ENCODE data around the gene PGS1. TPM values are rescaled to one million over a fixed set of nuclear protein-coding genes. Genes with fewer than 3 reads are reported as not detected.

The PGS1 gene
- total RNA-seq, 2 donors from 2014 or later = 81.6 to 101 TPM

GRCh38 chr17:78374189-78374588 lies 4.3 kb upstream of the PGS1 start:
- Mint-ChIP-seq H3K27me3 (ENCODE audit: low read depth) (no peaks in the 10 kb centered on the region), H3K36me3 (ENCODE audit: insufficient read depth in 2 of 2) (peaks cover 0 to 3% of the 10 kb centered on the region in 2 donors), H3K4me3 (no peak overlapping the region), H3K9me3 (no peaks in the 10 kb centered on the region), H3K4me1 (ENCODE audit: low read depth) (peaks cover 26% of the 10 kb centered on the region), H3K27ac (no peak overlapping the region)
- ATAC-seq (replicated peaks in 1 of 2) = no peak
- DNase-seq = no peak

- H3K4me3 Mint-ChIP-seq = no peak overlapping the region
- DNase-seq (no peak), ATAC-seq (replicated peaks in 1 of 2) (no peak)
- H3K27ac Mint-ChIP-seq = no peak overlapping the region
- H3K36me3 Mint-ChIP-seq (ENCODE audit: insufficient read depth in 2 of 2) = peaks cover 0 to 4% of the 10 kb centered on the region in 2 donors
- H3K27me3 Mint-ChIP-seq (ENCODE audit: low read depth) = no peaks in the 10 kb centered on the region
- H3K9me3 Mint-ChIP-seq = no peaks in the 10 kb centered on the region
- peaks cover 31% of the 10 kb centered on the region for H3K4me1 Mint-ChIP-seq (ENCODE audit: low read depth)
Measured at GRCh38 chr17:78374631-78375274, 3.7 kb upstream of the PGS1 start.

- no peak overlapping the region for H3K27ac Mint-ChIP-seq
- no peak overlapping the region for H3K4me3 Mint-ChIP-seq
- ATAC-seq (replicated peaks in 1 of 2) (no peak), DNase-seq (no peak)
- peaks cover 39% of the 10 kb centered on the region for H3K4me1 Mint-ChIP-seq (ENCODE audit: low read depth)
- no peaks in the 10 kb centered on the region for H3K27me3 Mint-ChIP-seq (ENCODE audit: low read depth)
- peaks cover 0 to 7% of the 10 kb centered on the region in 2 donors for H3K36me3 Mint-ChIP-seq (ENCODE audit: insufficient read depth in 2 of 2)
- no peaks in the 10 kb centered on the region for H3K9me3 Mint-ChIP-seq
Measured at GRCh38 chr17:78375401-78376151, 2.9 kb upstream of the PGS1 start.

GRCh38 chr17:78376161-78376560 lies 2.3 kb upstream of the PGS1 start:
- H3K4me1 Mint-ChIP-seq (ENCODE audit: low read depth) = peaks cover 45% of the 10 kb centered on the region
- peak overlapping the region; percentile 55 for H3K27ac Mint-ChIP-seq
- H3K27me3 Mint-ChIP-seq (ENCODE audit: low read depth) = no peaks in the 10 kb centered on the region
- peaks cover 0 to 7% of the 10 kb centered on the region in 2 donors for H3K36me3 Mint-ChIP-seq (ENCODE audit: insufficient read depth in 2 of 2)
- no peak for ATAC-seq (replicated peaks in 1 of 2)
- no peak for DNase-seq
- no peaks in the 10 kb centered on the region for H3K9me3 Mint-ChIP-seq
- no peak overlapping the region for H3K4me3 Mint-ChIP-seq

- no peak for ATAC-seq (replicated peaks in 1 of 2)
- no peak for DNase-seq
- H3K4me1 Mint-ChIP-seq (ENCODE audit: low read depth) = peaks cover 62% of the 10 kb centered on the region
Measured at GRCh38 chr17:78377858-78378224, 608 bp upstream of the PGS1 start.

GRCh38 chr17:78379131-78379491 lies 662 bp downstream of the PGS1 start:
- ATAC-seq (replicated peaks in 1 of 2) = no peak
- peak overlapping the region; percentile 97 for H3K27ac Mint-ChIP-seq
- DNase-seq = peak in 1 of 2 donors; percentile 28
- no peaks in the 10 kb centered on the region for H3K9me3 Mint-ChIP-seq
- no peaks in the 10 kb centered on the region for H3K27me3 Mint-ChIP-seq (ENCODE audit: low read depth)
- H3K36me3 Mint-ChIP-seq (ENCODE audit: insufficient read depth in 2 of 2) = peaks cover 0 to 12% of the 10 kb centered on the region in 2 donors
- peak overlapping the region; percentile 79 to 90 for H3K4me3 Mint-ChIP-seq
- peaks cover 75% of the 10 kb centered on the region for H3K4me1 Mint-ChIP-seq (ENCODE audit: low read depth)

More at GRCh38 chr17:78377858-78378224, 608 bp upstream of the PGS1 start:
- H3K27me3 Mint-ChIP-seq (ENCODE audit: low read depth) = no peaks in the 10 kb centered on the region
- peaks cover 0 to 12% of the 10 kb centered on the region in 2 donors for H3K36me3 Mint-ChIP-seq (ENCODE audit: insufficient read depth in 2 of 2)
- H3K27ac Mint-ChIP-seq = no peak overlapping the region
- no peaks in the 10 kb centered on the region for H3K9me3 Mint-ChIP-seq
- H3K4me3 Mint-ChIP-seq = peak overlapping the region; percentile 79 to 90

GRCh38 chr17:78380370-78380769 lies 1.9 kb downstream of the PGS1 start:
- DNase-seq (no peak), ATAC-seq (replicated peaks in 1 of 2) (no peak)
- Mint-ChIP-seq H3K27me3 (ENCODE audit: low read depth) (no peaks in the 10 kb centered on the region), H3K36me3 (ENCODE audit: insufficient read depth in 2 of 2) (peaks cover 7 to 15% of the 10 kb centered on the region in 2 donors), H3K4me1 (ENCODE audit: low read depth) (peaks cover 81% of the 10 kb centered on the region), H3K4me3 (peak overlapping the region; percentile 79 to 90), H3K9me3 (no peaks in the 10 kb centered on the region), H3K27ac (peak overlapping the region; percentile 97)

- peak; percentile 56 to 58 for DNase-seq
- Mint-ChIP-seq H3K4me1 (ENCODE audit: low read depth) (peaks cover 83% of the 10 kb centered on the region), H3K27ac (peak overlapping the region; percentile 97), H3K36me3 (ENCODE audit: insufficient read depth in 2 of 2) (peaks cover 13 to 17% of the 10 kb centered on the region in 2 donors), H3K4me3 (peak overlapping the region; percentile 79 to 90), H3K9me3 (peaks cover 0 to under 1% of the 10 kb centered on the region in 2 donors), H3K27me3 (ENCODE audit: low read depth) (no peaks in the 10 kb centered on the region)
- ATAC-seq (replicated peaks in 1 of 2) = peak; percentile 12 to 15
Measured at GRCh38 chr17:78381601-78382232, 3.3 kb downstream of the PGS1 start.

GRCh38 chr17:78383725-78384471 lies 5.4 kb downstream of the PGS1 start:
- Mint-ChIP-seq H3K27ac (peak overlapping the region; percentile 97), H3K4me3 (peak overlapping the region; percentile 79 to 90), H3K27me3 (ENCODE audit: low read depth) (no peaks in the 10 kb centered on the region), H3K36me3 (ENCODE audit: insufficient read depth in 2 of 2) (peaks cover 17 to 23% of the 10 kb centered on the region in 2 donors), H3K4me1 (ENCODE audit: low read depth) (peaks cover 98% of the 10 kb centered on the region), H3K9me3 (peaks cover 0 to 2% of the 10 kb centered on the region in 2 donors)
- DNase-seq (peak; percentile 80 to 86), ATAC-seq (replicated peaks in 1 of 2) (peak; percentile 60 to 61)

GRCh38 chr17:78384479-78385175 lies 6.2 kb downstream of the PGS1 start:
- Mint-ChIP-seq H3K27me3 (ENCODE audit: low read depth) (no peaks in the 10 kb centered on the region), H3K4me1 (ENCODE audit: low read depth) (peaks cover 100% of the 10 kb centered on the region), H3K36me3 (ENCODE audit: insufficient read depth in 2 of 2) (peaks cover 17 to 20% of the 10 kb centered on the region in 2 donors), H3K27ac (peak overlapping the region; percentile 97), H3K4me3 (peak overlapping the region; percentile 79 to 90), H3K9me3 (peaks cover 0 to 2% of the 10 kb centered on the region in 2 donors)
- peak; percentile 12 to 20 for ATAC-seq (replicated peaks in 1 of 2)
- peak; percentile 31 to 34 for DNase-seq

GRCh38 chr17:78387977-78388941 lies 9.8 kb downstream of the PGS1 start:
- ATAC-seq (replicated peaks in 1 of 2) = no peak
- Mint-ChIP-seq H3K27me3 (ENCODE audit: low read depth) (no peaks in the 10 kb centered on the region), H3K36me3 (ENCODE audit: insufficient read depth in 2 of 2) (peaks cover 14 to 20% of the 10 kb centered on the region in 2 donors), H3K27ac (peak overlapping the region; percentile 92), H3K4me1 (ENCODE audit: low read depth) (peaks cover 88% of the 10 kb centered on the region), H3K4me3 (peak overlapping the region; percentile 84 to 90), H3K9me3 (peaks cover 0 to 2% of the 10 kb centered on the region in 2 donors)
- no peak for DNase-seq

All from activated T-cell treated with anti-CD3 and anti-CD28 coated beads, Interleukin-2, amount 50 U/mL, for 72 hours (primary cell).